ACC112 (cell line): ENCODE data around the gene COL8A1.
A peak's percentile ranks its signal among the peaks of the same experiment; 100 is the strongest.

Experiments
- H2AFZ ChIP-seq: fragments of 200-600 bp; sonication (generic); one replicate; pipeline ENCODE4 v1.6.0; 2017; ENCODE audit warnings: antibody characterized with exemption, low read length; ENCODE audit not compliant: unreplicated experiment
- H3K27ac ChIP-seq: fragments of 200-600 bp; sonication (generic); 2 replicates; pipeline ENCODE4 v1.5.1; 2014; ENCODE audit warnings: low read depth, mild to moderate bottlenecking, antibody characterized with exemption, low read length, moderate library complexity
- H3K27me3 ChIP-seq: fragments of 200-600 bp; sonication (generic); 2 replicates; pipeline ENCODE4 v1.6.1; 2014; ENCODE audit warnings: mild to moderate bottlenecking, antibody characterized with exemption, low read length, moderate library complexity, mixed read lengths; ENCODE audit not compliant: insufficient read depth
- H3K36me3 ChIP-seq: fragments of 200-600 bp; sonication (generic); 2 replicates; pipeline ENCODE4 v1.6.1; 2016; ENCODE audit warnings: mild to moderate bottlenecking, antibody characterized with exemption, low read length, moderate library complexity, mixed read lengths; ENCODE audit not compliant: insufficient read depth
- H3K4me1 ChIP-seq: fragments of 200-600 bp; sonication (generic); one replicate; pipeline ENCODE4 v1.6.1; 2016; ENCODE audit warnings: low read length, mixed read lengths; ENCODE audit not compliant: insufficient read depth, unreplicated experiment, control insufficient read depth
- H3K4me3 ChIP-seq: fragments of 200-600 bp; sonication (generic); 2 replicates; pipeline ENCODE4 v1.5.1; 2014; ENCODE audit warnings: mild to moderate bottlenecking, low read depth, low read length
- H3K79me2 ChIP-seq: fragments of 200-600 bp; sonication (generic); one replicate; pipeline ENCODE4 v1.6.0; 2016; ENCODE audit warnings: low read length; ENCODE audit not compliant: control insufficient read depth, unreplicated experiment, insufficient read depth

Gene COL8A1

GRCh38 chr3:99789011-99789721, 150.8 kb downstream of the COL8A1 start:
- Histone ChIP-seq H3K79me2 (no peaks in the 10 kb centered on the region), H3K4me3 (0 out of 2 replicates have a peak overlapping the region, but pooled peaks have one; percentile 10), H3K4me1 (peaks cover 15% of the 10 kb centered on the region), H3K27me3 (no peaks in the 10 kb centered on the region), H3K36me3 (peaks cover 21% of the 10 kb centered on the region), H3K27ac (peak overlapping the region; percentile 22), H2AFZ (peak overlapping the region; percentile 40)

- no peaks in the 10 kb centered on the region for H3K79me2 ChIP-seq
- no peak overlapping the region for H2AFZ ChIP-seq
- H3K36me3 ChIP-seq = peaks cover 20% of the 10 kb centered on the region
- H3K27ac ChIP-seq = no peak overlapping the region
- no peak overlapping the region for H3K4me3 ChIP-seq
- H3K4me1 ChIP-seq = no peaks in the 10 kb centered on the region
- H3K27me3 ChIP-seq = no peaks in the 10 kb centered on the region
Measured at GRCh38 chr3:99794485-99794884, 156.1 kb downstream of the COL8A1 start.

- Histone ChIP-seq H3K79me2 (no peaks in the 10 kb centered on the region), H3K4me3 (no peak overlapping the region), H3K27ac (no peak overlapping the region), H3K36me3 (peaks cover 20% of the 10 kb centered on the region), H3K27me3 (no peaks in the 10 kb centered on the region), H3K4me1 (no peaks in the 10 kb centered on the region), H2AFZ (no peak overlapping the region)
Measured at GRCh38 chr3:99795573-99795972, 157.2 kb downstream of the COL8A1 start.

DNA sequence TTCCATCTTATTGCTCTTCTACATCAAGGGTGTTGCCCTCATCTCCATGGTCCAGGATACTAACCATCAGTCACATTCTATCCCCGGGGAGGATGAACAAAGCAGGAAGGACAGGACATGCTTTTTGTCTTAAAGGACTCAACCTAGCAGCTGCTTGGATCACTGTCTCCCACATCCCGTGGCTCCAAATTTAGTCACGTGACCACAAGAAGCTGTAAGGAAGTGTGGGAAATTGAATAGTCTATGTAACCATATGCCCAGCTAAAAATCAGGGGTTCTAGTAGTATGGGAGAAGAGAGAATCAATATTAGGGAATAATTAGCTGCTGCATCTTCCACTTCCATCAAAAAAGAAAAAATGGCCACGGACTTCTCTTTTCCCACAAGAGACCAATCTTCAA, 161.0 kb downstream of the COL8A1 start:
- H3K4me3 ChIP-seq = no peak overlapping the region
- no peaks in the 10 kb centered on the region for H3K27me3 ChIP-seq
- no peak overlapping the region for H2AFZ ChIP-seq
- H3K36me3 ChIP-seq = peaks cover 14% of the 10 kb centered on the region
- no peaks in the 10 kb centered on the region for H3K4me1 ChIP-seq
- H3K27ac ChIP-seq = no peak overlapping the region
- no peaks in the 10 kb centered on the region for H3K79me2 ChIP-seq

GRCh38 chr3:99803297-99803696, 164.9 kb downstream of the COL8A1 start:
- H3K27me3 ChIP-seq = no peaks in the 10 kb centered on the region
- H3K36me3 ChIP-seq = peaks cover 10% of the 10 kb centered on the region
- H3K4me3 ChIP-seq = no peak overlapping the region
- no peak overlapping the region for H2AFZ ChIP-seq
- no peaks in the 10 kb centered on the region for H3K79me2 ChIP-seq
- H3K27ac ChIP-seq = no peak overlapping the region
- H3K4me1 ChIP-seq = peaks cover 4% of the 10 kb centered on the region

GRCh38 chr3:99805160-99805559, 166.8 kb downstream of the COL8A1 start:
- no peaks in the 10 kb centered on the region for H3K27me3 ChIP-seq
- H3K4me3 ChIP-seq = no peak overlapping the region
- no peak overlapping the region for H3K27ac ChIP-seq
- H3K36me3 ChIP-seq = peaks cover 10% of the 10 kb centered on the region
- no peaks in the 10 kb centered on the region for H3K79me2 ChIP-seq
- no peak overlapping the region for H2AFZ ChIP-seq
- H3K4me1 ChIP-seq = peaks cover 4% of the 10 kb centered on the region

DNA sequence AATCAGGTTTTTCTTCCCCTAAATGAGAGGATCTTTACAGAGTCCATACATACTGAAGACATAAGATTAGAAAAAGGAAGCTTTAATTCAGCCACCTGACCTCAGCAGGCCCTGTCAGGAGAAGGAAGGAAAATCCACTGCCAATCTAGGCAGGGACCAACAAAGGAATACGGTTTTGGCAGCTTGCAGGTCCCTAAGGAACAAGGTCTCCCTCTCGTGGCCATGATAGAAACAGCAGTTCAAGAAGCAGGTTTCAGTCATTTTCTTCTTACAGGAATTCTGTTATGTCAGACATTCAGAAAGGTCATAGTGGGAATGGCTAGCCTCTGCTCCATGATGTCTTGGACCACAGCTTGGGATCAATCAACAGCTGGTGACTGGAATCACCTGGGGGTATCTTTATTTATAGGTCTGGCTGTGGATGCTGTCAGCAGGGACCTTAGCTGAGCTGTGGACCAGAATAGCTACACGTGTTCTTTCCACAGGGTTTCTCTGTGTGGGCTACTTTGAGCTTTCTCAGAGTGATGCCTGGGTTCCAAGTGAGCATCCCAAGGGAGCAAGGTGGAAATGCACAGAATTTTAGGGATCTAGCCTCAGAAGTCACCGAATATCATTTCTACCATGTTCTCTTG, 169.9 kb downstream of the COL8A1 start:
- Histone ChIP-seq H3K27me3 (no peaks in the 10 kb centered on the region), H3K36me3 (peaks cover 9% of the 10 kb centered on the region), H3K4me1 (peaks cover 4% of the 10 kb centered on the region), H3K79me2 (no peaks in the 10 kb centered on the region), H3K4me3 (no peak overlapping the region), H3K27ac (no peak overlapping the region), H2AFZ (peak overlapping the region; percentile 1)

GRCh38 chr3:99809565-99809964, 171.2 kb downstream of the COL8A1 start:
- peaks cover 5% of the 10 kb centered on the region; the same call in 1 of the 2 replicates for H3K36me3 ChIP-seq
- H3K4me3 ChIP-seq = no peak overlapping the region
- H3K4me1 ChIP-seq = peaks cover 4% of the 10 kb centered on the region
- no peak overlapping the region for H2AFZ ChIP-seq
- no peaks in the 10 kb centered on the region for H3K79me2 ChIP-seq
- H3K27me3 ChIP-seq = no peaks in the 10 kb centered on the region
- H3K27ac ChIP-seq = no peak overlapping the region

DNA sequence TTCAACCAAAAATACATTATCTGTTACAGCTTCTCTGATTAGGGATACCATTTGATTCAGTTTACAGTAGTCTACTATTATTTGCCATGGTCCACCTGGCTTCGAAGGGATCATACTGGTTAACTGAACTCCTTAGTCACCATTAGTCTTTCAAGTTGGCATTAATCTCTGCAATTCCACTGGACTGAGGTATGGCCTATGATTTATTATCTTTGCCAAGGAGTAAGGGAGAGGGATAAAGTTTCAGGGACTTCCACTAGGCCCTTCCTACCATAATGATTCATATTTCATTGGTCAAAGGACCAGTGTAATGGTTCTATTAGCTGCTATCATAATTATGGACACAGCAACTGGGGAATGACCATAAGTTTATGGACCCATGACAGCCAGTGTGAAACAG, 172.0 kb downstream of the COL8A1 start:
- H3K36me3 ChIP-seq = 0 out of 2 replicates have a peak, but pooled peaks cover 3% of the 10 kb centered on the region

GRCh38 chr3:99817047-99817436, 178.6 kb downstream of the COL8A1 start:
- no peaks in the 10 kb centered on the region for H3K36me3 ChIP-seq
- peak overlapping the region; percentile 82 for H3K27ac ChIP-seq
- peak overlapping the region; percentile 75 for H3K4me3 ChIP-seq
- peaks cover 24% of the 10 kb centered on the region for H3K79me2 ChIP-seq
- H3K27me3 ChIP-seq = no peaks in the 10 kb centered on the region
- H3K4me1 ChIP-seq = peaks cover 15% of the 10 kb centered on the region
- H2AFZ ChIP-seq = peak overlapping the region; percentile 87

More for the DNA sequence above, 172.0 kb downstream of the COL8A1 start:
- Histone ChIP-seq H3K4me1 (peaks cover 4% of the 10 kb centered on the region), H3K27ac (no peak overlapping the region), H2AFZ (no peak overlapping the region), H3K27me3 (no peaks in the 10 kb centered on the region), H3K79me2 (no peaks in the 10 kb centered on the region), H3K4me3 (no peak overlapping the region)
